Measurements from ENCODE around the gene HOXB5. TPM values are rescaled to one million over a fixed set of nuclear protein-coding genes. Genes with fewer than 3 reads are reported as not detected.

Gene HOXB5
- total RNA-seq, 1 experiment from 2014 or later: 0.95 TPM

DNA sequence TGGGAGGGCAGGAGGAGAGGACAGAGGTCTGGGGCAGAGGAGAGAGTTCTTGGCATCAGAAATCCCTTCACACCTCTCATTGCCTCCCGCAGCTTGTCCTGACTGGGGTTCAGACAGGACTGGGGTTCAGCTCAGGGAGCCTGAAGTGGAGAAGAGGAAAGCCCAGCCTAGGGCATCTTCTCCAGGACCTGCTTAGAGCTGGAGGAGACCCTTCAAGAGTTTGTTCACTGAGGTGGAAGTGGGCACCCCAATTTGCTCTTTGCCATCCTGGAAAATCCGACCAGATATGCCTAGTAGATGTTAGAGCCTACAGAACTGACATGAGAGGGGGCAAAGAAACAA lies 5.5 kb downstream of the HOXB5 start:
- Histone ChIP-seq H3K9me2 (replicated peaks; ENCODE audit: low read length) (no peaks in the 10 kb centered on the region), H3K27ac (ENCODE audit: low read length) (no peak overlapping the region), H3K36me3 (ENCODE audit: low read depth, low read length) (no peaks in the 10 kb centered on the region), H3K27me3 (ENCODE audit: low read length) (no peaks in the 10 kb centered on the region), H3K4me1 (ENCODE audit: insufficient read depth, low read length) (peaks cover 22% of the 10 kb centered on the region), H3K9ac (ENCODE audit: low read length) (no peak overlapping the region), H3K9me3 (ENCODE audit: low read length) (no peaks in the 10 kb centered on the region), H3K4me3 (ENCODE audit: low read length) (no peak overlapping the region), H2AFZ (ENCODE audit: low read length) (no peak overlapping the region), H3K4me2 (ENCODE audit: low read length) (no peak overlapping the region), H3F3A (ENCODE audit: low read length, unreplicated experiment) (no peaks in the 10 kb centered on the region), H3K79me2 (ENCODE audit: low read length) (0 out of 2 replicates have a peak, but pooled peaks cover 6% of the 10 kb centered on the region), H4K20me1 (ENCODE audit: low read length) (no peaks in the 10 kb centered on the region)
- intact Hi-C loops (cut with micrococcal nuclease): no loop called here
- DNase-seq (no peak), ATAC-seq (no peak)
- TF ChIP-seq, protein P1, sequence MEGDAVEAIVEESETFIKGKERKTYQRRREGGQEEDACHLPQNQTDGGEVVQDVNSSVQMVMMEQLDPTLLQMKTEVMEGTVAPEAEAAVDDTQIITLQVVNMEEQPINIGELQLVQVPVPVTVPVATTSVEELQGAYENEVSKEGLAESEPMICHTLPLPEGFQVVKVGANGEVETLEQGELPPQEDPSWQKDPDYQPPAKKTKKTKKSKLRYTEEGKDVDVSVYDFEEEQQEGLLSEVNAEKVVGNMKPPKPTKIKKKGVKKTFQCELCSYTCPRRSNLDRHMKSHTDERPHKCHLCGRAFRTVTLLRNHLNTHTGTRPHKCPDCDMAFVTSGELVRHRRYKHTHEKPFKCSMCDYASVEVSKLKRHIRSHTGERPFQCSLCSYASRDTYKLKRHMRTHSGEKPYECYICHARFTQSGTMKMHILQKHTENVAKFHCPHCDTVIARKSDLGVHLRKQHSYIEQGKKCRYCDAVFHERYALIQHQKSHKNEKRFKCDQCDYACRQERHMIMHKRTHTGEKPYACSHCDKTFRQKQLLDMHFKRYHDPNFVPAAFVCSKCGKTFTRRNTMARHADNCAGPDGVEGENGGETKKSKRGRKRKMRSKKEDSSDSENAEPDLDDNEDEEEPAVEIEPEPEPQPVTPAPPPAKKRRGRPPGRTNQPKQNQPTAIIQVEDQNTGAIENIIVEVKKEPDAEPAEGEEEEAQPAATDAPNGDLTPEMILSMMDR (conservative IDR thresholded peaks at IDR 0.05; ENCODE audit: low read depth, low read length): no peak
- no peak for TF ChIP-seq EZH2phosphoT487 (IDR thresholded peaks at IDR 0.05; ENCODE audit: borderline replicate concordance, low read length)
- no peak for TF ChIP-seq EZH2 (IDR thresholded peaks at IDR 0.05; ENCODE audit: low read length, unreplicated experiment)
- BruUV-seq (replicated peaks): no TSS peak
- ChIA-PET CTCF (interaction anchor here (1.0 to 1.6 kb wide), 3 partner anchors 131 to 254 kb away, joined by 3 read pairs; no protein-coding TSS in a partner anchor), POLR2A (ENCODE audit: unreplicated experiment) (interaction anchor here (0.5 to 1.1 kb wide), 2 partner anchors 116 to 323 kb away, joined by 3 to 5 read pairs; no protein-coding TSS in a partner anchor)

- ChIA-PET CTCF (interaction anchor here (0.6 to 1.6 kb wide), 4 partner anchors 131 to 254 kb away, joined by 3 read pairs; no protein-coding TSS in a partner anchor), POLR2A (ENCODE audit: unreplicated experiment) (interaction anchor here (0.5 to 1.1 kb wide), 3 partner anchors 115 to 322 kb away, joined by 3 to 5 read pairs (median 3); no protein-coding TSS in a partner anchor)
- Histone ChIP-seq H3K4me2 (ENCODE audit: low read length) (no peak overlapping the region), H3K36me3 (ENCODE audit: low read depth, low read length) (no peaks in the 10 kb centered on the region), H3F3A (ENCODE audit: low read length, unreplicated experiment) (no peaks in the 10 kb centered on the region), H4K20me1 (ENCODE audit: low read length) (no peaks in the 10 kb centered on the region), H3K27me3 (ENCODE audit: low read length) (no peaks in the 10 kb centered on the region), H2AFZ (ENCODE audit: low read length) (no peak overlapping the region), H3K9me2 (replicated peaks; ENCODE audit: low read length) (no peaks in the 10 kb centered on the region), H3K4me1 (ENCODE audit: insufficient read depth, low read length) (peaks cover 22% of the 10 kb centered on the region), H3K27ac (ENCODE audit: low read length) (no peak overlapping the region), H3K4me3 (ENCODE audit: low read length) (no peak overlapping the region), H3K9ac (ENCODE audit: low read length) (no peak overlapping the region), H3K9me3 (ENCODE audit: low read length) (no peaks in the 10 kb centered on the region), H3K79me2 (ENCODE audit: low read length) (0 out of 2 replicates have a peak, but pooled peaks cover 6% of the 10 kb centered on the region)
- no TSS peak for BruUV-seq (replicated peaks)
- TF ChIP-seq, protein P1 (conservative IDR thresholded peaks at IDR 0.05; ENCODE audit: low read depth, low read length): no peak
- no peak for TF ChIP-seq EZH2phosphoT487 (IDR thresholded peaks at IDR 0.05; ENCODE audit: borderline replicate concordance, low read length)
- TF ChIP-seq EZH2 (IDR thresholded peaks at IDR 0.05; ENCODE audit: low read length, unreplicated experiment): no peak
- DNase-seq: no peak
- intact Hi-C loops (cut with micrococcal nuclease): no loop called here
- ATAC-seq: no peak
Measured at GRCh38 chr17:48587276-48588073, 6.1 kb downstream of the HOXB5 start.

Measured in PC-3 (cell line).